SK-N-SH (cell line): ENCODE data around the gene WIZ. TPM values are rescaled to one million over a fixed set of nuclear protein-coding genes. Genes with fewer than 3 reads are reported as not detected.
"Not testable (repeated sequence)": the region's sequence is repeated elsewhere in the genome, so short reads cannot be mapped to it uniquely, and the experiment has no call there.

Experiments
- CTCF ChIA-PET: fragments of 300-600, 350-600 bp; formaldehyde crosslinking; extraction: SDS; loops from one replicate; lab custom pipeline; 2021; lab: Yijun Ruan, JAX
- POLR2A ChIA-PET: fragments of 350-600 bp; sonication (Branson Sonifier 250); formaldehyde crosslinking; extraction: SDS; loops from one replicate; lab custom pipeline; 2020; ENCODE audit warnings: antibody characterized with exemption, inconsistent platforms; lab: Yijun Ruan, JAX
- DNase-seq: peaks from one replicate; pipeline ENCODE4 v3.0.0; 2012
- H2AFZ ChIP-seq: fragments of 200-600 bp; sonication (generic); 2 replicates; pipeline ENCODE4 v1.8.1; 2016; ENCODE audit warnings: antibody characterized with exemption, mild to moderate bottlenecking, low read depth
- H3F3A ChIP-seq: fragments of 200-600 bp; sonication (generic); replicated peaks from 2 replicates; pipeline ENCODE3; 2016; ENCODE audit warnings: antibody characterized with exemption, mild to moderate bottlenecking; ENCODE audit not compliant: insufficient read depth
- H3K27ac ChIP-seq, 2 experiments: fragments of 200-500 bp in 1 of 2; fragments of 200-600 bp in 1 of 2; sonication (Bioruptor generic) in 1 of 2; sonication (generic), shearing (Covaris generic) in 1 of 2; 2 replicates each; pipeline versions ENCODE4 v1.5.1 to v1.6.1; 2014 to 2016; ENCODE audit warnings: low read depth in 2 of 2, inconsistent platforms in 1 of 2, low read length in 1 of 2, mild to moderate bottlenecking in 1 of 2, mixed read lengths in 1 of 2
- H3K27me3 ChIP-seq: fragments of 200-600 bp; sonication (generic), shearing (Covaris generic); 2 replicates; pipeline ENCODE4 v1.6.1; 2016; ENCODE audit warnings: mixed run types; ENCODE audit not compliant: insufficient read depth
- H3K36me3 ChIP-seq, 2 experiments: fragments of 200-500 bp in 1 of 2; fragments of 200-600 bp in 1 of 2; sonication (Bioruptor generic) in 1 of 2; sonication (generic) in 1 of 2; replicated peaks in 1 of 2; 2 replicates each; pipeline versions ENCODE3 to v1.5.1; 2014 to 2016; ENCODE audit warnings: low read length in 1 of 2, mild to moderate bottlenecking in 1 of 2; ENCODE audit not compliant: insufficient read depth in 2 of 2, control insufficient read depth in 1 of 2
- H3K4me1 ChIP-seq, 2 experiments: fragments of 200-500 bp in 1 of 2; fragments of 200-600 bp in 1 of 2; sonication (Bioruptor generic) in 1 of 2; sonication (generic), shearing (Covaris generic) in 1 of 2; 2 replicates each; pipeline versions ENCODE4 v1.5.1 to v1.6.1; 2014 to 2016; ENCODE audit warnings: low read depth in 1 of 2, low read length in 1 of 2, mixed run types in 1 of 2; ENCODE audit not compliant: insufficient read depth in 2 of 2, control insufficient read depth in 1 of 2
- H3K4me2 ChIP-seq: fragments of 200-600 bp; sonication (generic), shearing (Covaris generic); 2 replicates; pipeline ENCODE4 v1.6.1; 2017; ENCODE audit warnings: mixed run types
- H3K4me3 ChIP-seq, 2 experiments: fragments of 200-500 bp in 1 of 2; fragments of 200-600 bp in 1 of 2; sonication (Bioruptor generic) in 1 of 2; sonication (generic), shearing (Covaris generic) in 1 of 2; 2 replicates each; pipeline versions ENCODE4 v1.5.1 to v1.8.1; 2014 to 2016; ENCODE audit warnings: low read depth in 2 of 2, inconsistent platforms in 1 of 2, low read length in 1 of 2, mild to moderate bottlenecking in 1 of 2, mixed read lengths in 1 of 2, moderate library complexity in 1 of 2
- H3K79me2 ChIP-seq: fragments of 200-600 bp; sonication (generic); 2 replicates; pipeline ENCODE4 v1.8.1; 2017; ENCODE audit warnings: mild to moderate bottlenecking; ENCODE audit not compliant: insufficient read depth
- H3K9ac ChIP-seq: fragments of 200-600 bp; sonication (generic); 2 replicates; pipeline ENCODE4 v1.6.1; 2017; ENCODE audit warnings: mixed run types
- H3K9me2 ChIP-seq: fragments of 200-600 bp; sonication (generic); 2 replicates; pipeline ENCODE4 v1.6.1; 2017; ENCODE audit warnings: mixed run types
- H3K9me3 ChIP-seq: fragments of 200-600 bp; sonication (generic); 2 replicates; pipeline ENCODE4 v1.6.1; 2017; ENCODE audit warnings: mixed run types, mild to moderate bottlenecking, moderate library complexity
- H4K20me1 ChIP-seq: fragments of 200-600 bp; sonication (generic); 2 replicates; pipeline ENCODE4 v1.6.1; 2017; ENCODE audit warnings: mild to moderate bottlenecking, mixed run types; ENCODE audit not compliant: insufficient read depth
- CHD2 ChIP-seq: fragments of 150-350 bp; IDR thresholded peaks from 2 replicates; pipeline ENCODE4 v1.6.1; 2018; ENCODE audit warnings: low read length; ENCODE audit not compliant: partially characterized antibody
- CTCF ChIP-seq: fragments of 200-600 bp; sonication (generic); IDR thresholded peaks from 2 replicates; pipeline ENCODE4 v1.6.1; 2017; ENCODE audit warnings: antibody characterized with exemption, mild to moderate bottlenecking, moderate library complexity
- EP300 ChIP-seq, 2 experiments: IDR thresholded peaks; 2 replicates each; pipeline versions ENCODE4 v1.4.0 to v1.6.1; 2012; ENCODE audit warnings: borderline replicate concordance in 1 of 2, low read depth in 1 of 2, low read length in 1 of 2
- FOXJ3 ChIP-seq: sonication (generic); formaldehyde crosslinking; IDR thresholded peaks from 2 replicates; pipeline ENCODE4 v1.5.1; 2020; ENCODE audit warnings: mild to moderate bottlenecking, missing genetic modification reagents
- MEF2A ChIP-seq: IDR thresholded peaks from 2 replicates; pipeline ENCODE4 v1.4.0; 2012; ENCODE audit warnings: low read depth, borderline replicate concordance
- NRF1 ChIP-seq: IDR thresholded peaks from 2 replicates; pipeline ENCODE4 v1.6.1; 2012; ENCODE audit warnings: low read depth, mild to moderate bottlenecking, low read length
- PBX3 ChIP-seq: IDR thresholded peaks from 2 replicates; pipeline ENCODE4; 2012
- POLR2AphosphoS5 ChIP-seq: IDR thresholded peaks from 2 replicates; pipeline ENCODE4 v1.6.1; 2012; ENCODE audit warnings: low read depth, low read length
- RFX5 ChIP-seq: IDR thresholded peaks from 2 replicates; pipeline ENCODE4 v1.6.1; 2012; ENCODE audit warnings: mild to moderate bottlenecking, improper control_type of control experiment, low read length
- SIN3A ChIP-seq: IDR thresholded peaks from 2 replicates; pipeline ENCODE4 v1.6.1; 2012; ENCODE audit warnings: low read depth, mild to moderate bottlenecking, low read length, moderate library complexity, borderline replicate concordance
- TAF1 ChIP-seq: IDR thresholded peaks from 2 replicates; pipeline ENCODE4 v1.6.1; 2012; ENCODE audit warnings: low read depth, mild to moderate bottlenecking, low read length, moderate library complexity, borderline replicate concordance
- TCF12 ChIP-seq: IDR thresholded peaks from 2 replicates; pipeline ENCODE4 v1.4.0; 2012
- TEAD4 ChIP-seq: IDR thresholded peaks from 2 replicates; pipeline ENCODE4 v1.4.0; 2012; ENCODE audit warnings: mild to moderate bottlenecking, borderline replicate concordance; ENCODE audit not compliant: insufficient read depth
- USF1 ChIP-seq: IDR thresholded peaks from 2 replicates; pipeline ENCODE4 v1.4.0; 2012; ENCODE audit warnings: low read depth, borderline replicate concordance
- USF2 ChIP-seq: fragments of 150-350 bp; IDR thresholded peaks from 2 replicates; pipeline ENCODE4 v1.6.1; 2017; ENCODE audit warnings: antibody characterized with exemption, low read length, low read depth, borderline replicate concordance
- YY1 ChIP-seq: IDR thresholded peaks from 2 replicates; pipeline ENCODE4 v1.4.0; 2012; ENCODE audit warnings: low read depth, mild to moderate bottlenecking
- WGBS: methylation state at CpG from one replicate; pipeline ENCODE4 v1.1.6; 2017; ENCODE audit warnings: low lambda C conversion rate; 5-methylcytosine and 5-hydroxymethylcytosine counted together
- polyA plus RNA-seq, 3 experiments: library from polyadenylated mRNA; depleted of rRNA; stranded (reverse); fragments of >200 nt; gene quantifications; 2 replicates each; pipeline ENCODE4 v1.2.3, GENCODE V29; 2012

WIZ gene
- polyA plus RNA-seq, 1 of the 3 experiments (the other 2 are of a cell fraction) = 15.5 TPM

- Histone ChIP-seq H3K4me1 (no peaks in the 10 kb centered on the region), H3K36me3 (peaks cover 33 to 53% of the 10 kb centered on the region in 2 experiments), H3K9ac (no peak overlapping the region), H3K9me3 (no peaks in the 10 kb centered on the region), H3K4me3 (no peak overlapping the region), H3K79me2 (peaks cover 25% of the 10 kb centered on the region), H3K4me2 (no peak overlapping the region)
- CTCF ChIA-PET = no interaction called here
- WGBS = 95% methylated on average over 3 of the region's 3 CpGs
- no peak for DNase-seq
- POLR2A ChIA-PET = no interaction called here
- TF ChIP-seq CTCF (no peak), RFX5 (no peak), YY1 (no peak), USF2 (no peak), TEAD4 (no peak), EP300 (IDR thresholded peaks at IDR 0.05; ENCODE audit: borderline replicate concordance in 1 of 2, low read depth in 1 of 2, low read length in 1 of 2) (no peak), CHD2 (no peak), POLR2AphosphoS5 (no peak), TCF12 (no peak), SIN3A (no peak), NRF1 (no peak), USF1 (no peak), PBX3 (no peak), FOXJ3 (CRISPR knock-in tag) (no peak), MEF2A (no peak), TAF1 (no peak)
- TF ChIP-seq, all 33 proteins: peak for 0
- no peaks in the 10 kb centered on the region for H3K27me3 ChIP-seq
- H2AFZ ChIP-seq = no peak overlapping the region
- no peak overlapping the region for H3K27ac ChIP-seq
- peaks cover 7% of the 10 kb centered on the region for H4K20me1 ChIP-seq
- peaks cover 10% of the 10 kb centered on the region for H3F3A ChIP-seq
- H3K9me2 ChIP-seq = no peaks in the 10 kb centered on the region
Observed at GRCh38 chr19:15396436-15396835, 53.3 kb downstream of the WIZ start.

GRCh38 chr19:15395251-15395650 lies 54.5 kb downstream of the WIZ start:
- Histone ChIP-seq H3F3A (peaks cover 11% of the 10 kb centered on the region), H3K79me2 (peaks cover 31% of the 10 kb centered on the region), H3K36me3 (peaks cover 41 to 45% of the 10 kb centered on the region in 2 experiments)
- H3K4me3 ChIP-seq, H4K20me1 ChIP-seq, H3K4me1 ChIP-seq, CTCF ChIA-PET, H3K9me2 ChIP-seq, H3K4me2 ChIP-seq, H2AFZ ChIP-seq, DNase-seq, H3K27ac ChIP-seq, H3K27me3 ChIP-seq, H3K9ac ChIP-seq, POLR2A ChIA-PET, H3K9me3 ChIP-seq: not testable (repeated sequence)
- WGBS = 90% methylated on average over 17 of the region's 17 CpGs
